GM19099 (cell line): ENCODE measurements around the gene GNB3.

Experiments
- POLR2A ChIP-seq: IDR thresholded peaks from 3 replicates; pipeline ENCODE4 v1.6.1; 2011; ENCODE audit warnings: low read depth; ENCODE audit not compliant: insufficient read length; ENCODE audit errors: extremely low read depth

The GNB3 gene

DNA sequence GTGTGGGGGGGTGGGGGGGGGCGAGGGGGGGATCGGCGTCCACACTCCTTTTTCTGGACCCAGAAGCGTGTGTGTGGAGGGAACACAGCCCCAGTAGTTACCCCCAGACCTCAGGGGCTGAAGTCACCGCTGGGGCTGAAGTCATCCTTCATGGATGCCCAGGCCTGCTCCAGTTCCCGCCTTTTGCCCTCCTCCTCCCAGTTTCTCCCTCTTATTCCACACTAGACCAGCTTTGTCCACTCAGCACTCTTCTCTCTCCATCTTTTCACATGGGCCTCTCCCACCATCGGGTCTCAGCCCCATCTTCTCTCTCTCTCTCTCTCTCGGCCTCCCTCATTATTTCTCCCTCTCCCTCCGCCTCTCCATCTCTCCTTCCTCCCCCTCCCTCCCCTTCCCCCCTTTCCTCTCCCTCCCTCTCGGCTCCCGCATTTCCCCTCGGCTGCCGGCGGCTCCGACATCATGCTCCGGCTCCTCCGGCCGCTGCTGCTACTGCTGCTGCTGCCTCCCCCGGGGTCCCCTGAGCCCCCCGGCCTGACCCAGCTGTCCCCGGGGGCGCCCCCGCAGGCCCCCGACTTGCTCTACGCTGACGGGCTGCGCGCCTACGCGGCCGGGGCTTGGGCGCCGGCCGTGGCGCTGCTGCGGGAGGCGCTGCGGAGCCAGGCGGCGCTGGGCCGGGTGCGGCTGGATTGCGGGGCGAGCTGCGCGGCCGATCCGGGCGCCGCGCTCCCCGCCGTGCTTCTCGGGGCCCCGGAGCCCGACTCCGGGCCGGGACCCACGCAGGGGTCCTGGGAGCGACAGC, 12.5 kb upstream of the GNB3 start, which contains the start of gene P3H3:
P3H3 (plus strand) TSS at position 426 of the 799 bp plus-strand sequence; CDS start at position 460, 34 bp downstream.
- no peak for TF ChIP-seq POLR2A

DNA sequence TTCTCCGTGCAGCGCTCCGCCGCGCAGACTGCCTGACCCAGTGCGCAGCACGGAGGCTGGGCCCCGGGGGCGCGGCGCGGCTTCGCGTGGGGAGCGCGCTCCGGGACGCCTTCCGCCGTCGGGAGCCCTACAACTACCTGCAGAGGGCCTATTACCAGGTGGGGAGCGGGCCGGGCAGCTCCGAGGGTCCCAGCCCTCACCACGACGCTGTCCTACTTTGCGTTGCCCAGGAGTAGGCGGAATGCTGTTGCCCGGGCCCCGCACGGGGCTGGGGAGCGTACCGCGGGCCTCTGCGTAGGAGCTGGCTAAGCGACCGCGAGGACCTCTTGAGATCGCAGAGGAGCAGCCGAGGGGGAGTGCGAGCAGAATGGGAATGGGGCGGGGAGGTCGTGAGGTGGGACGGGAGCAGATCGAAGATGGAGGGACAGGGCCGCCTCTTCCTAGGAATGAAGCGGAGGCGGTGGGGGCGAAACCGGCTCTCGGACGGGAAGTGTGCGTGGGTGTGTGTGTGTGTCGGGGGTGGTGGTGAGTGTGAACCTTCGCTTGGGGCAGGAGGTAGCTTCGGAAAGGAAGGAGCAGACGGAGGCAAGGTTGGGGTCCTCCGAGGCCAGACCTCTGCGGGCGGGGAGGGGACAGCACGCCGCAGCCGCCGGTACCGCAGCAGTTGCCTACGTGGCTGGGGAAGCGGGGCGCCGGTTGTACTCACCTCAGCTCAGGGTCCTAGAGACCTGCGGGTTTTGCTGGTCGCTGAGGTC, 11.8 kb upstream of the GNB3 start:
- TF ChIP-seq POLR2A, result no peak

DNA sequence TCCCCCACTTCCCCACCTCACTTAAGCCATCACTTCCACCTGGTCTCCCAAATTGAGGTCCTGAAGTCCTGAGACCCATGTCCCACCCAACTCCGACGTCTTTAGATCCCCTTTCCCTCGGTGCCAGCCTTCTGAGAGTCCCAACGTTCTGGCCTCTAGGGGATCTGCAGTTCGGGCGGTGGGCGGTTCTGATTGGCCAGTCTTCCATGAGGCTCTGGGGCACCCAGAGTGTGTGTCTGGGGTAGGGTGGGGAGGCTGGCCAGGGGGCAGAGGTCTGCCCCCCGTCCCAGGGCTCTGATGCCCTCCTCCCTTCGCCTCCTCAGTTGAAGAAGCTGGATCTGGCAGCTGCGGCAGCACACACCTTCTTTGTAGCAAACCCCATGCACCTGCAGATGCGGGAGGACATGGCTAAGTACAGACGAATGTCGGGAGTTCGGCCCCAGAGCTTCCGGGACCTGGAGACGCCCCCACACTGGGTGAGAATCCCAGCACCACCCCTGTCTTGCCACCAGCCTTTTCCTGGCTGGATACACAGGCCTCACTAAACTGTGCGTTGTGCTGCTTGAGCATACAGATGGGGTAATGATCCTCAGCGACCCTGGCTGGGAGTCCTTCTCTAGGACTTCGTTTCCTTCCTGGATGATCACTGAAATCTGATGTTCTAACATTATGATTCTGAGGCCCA, 11.0 kb upstream of the GNB3 start:
- TF ChIP-seq POLR2A, result no peak

DNA sequence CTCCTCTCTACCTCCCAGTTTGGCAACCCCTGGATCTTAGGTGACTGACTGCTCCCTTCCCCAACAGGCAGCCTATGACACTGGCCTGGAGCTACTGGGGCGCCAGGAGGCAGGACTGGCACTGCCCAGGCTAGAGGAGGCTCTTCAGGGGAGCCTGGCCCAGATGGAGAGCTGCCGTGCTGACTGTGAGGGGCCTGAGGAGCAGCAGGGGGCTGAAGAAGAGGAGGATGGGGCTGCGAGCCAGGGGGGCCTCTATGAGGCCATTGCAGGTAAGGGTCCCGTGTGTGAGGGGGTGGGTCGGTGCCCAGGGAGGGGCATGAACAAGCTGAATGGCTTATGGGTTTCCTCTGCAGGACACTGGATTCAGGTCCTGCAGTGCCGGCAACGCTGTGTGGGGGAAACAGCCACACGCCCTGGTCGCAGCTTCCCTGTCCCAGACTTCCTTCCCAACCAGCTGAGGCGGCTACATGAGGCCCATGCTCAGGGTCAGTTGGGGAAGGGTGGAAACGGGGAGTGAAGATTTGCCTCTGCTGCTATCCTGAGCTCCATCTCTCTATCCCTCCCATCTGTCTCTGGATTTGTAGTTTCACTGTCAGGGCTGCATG, 10.3 kb upstream of the GNB3 start:
- no peak for TF ChIP-seq POLR2A

DNA sequence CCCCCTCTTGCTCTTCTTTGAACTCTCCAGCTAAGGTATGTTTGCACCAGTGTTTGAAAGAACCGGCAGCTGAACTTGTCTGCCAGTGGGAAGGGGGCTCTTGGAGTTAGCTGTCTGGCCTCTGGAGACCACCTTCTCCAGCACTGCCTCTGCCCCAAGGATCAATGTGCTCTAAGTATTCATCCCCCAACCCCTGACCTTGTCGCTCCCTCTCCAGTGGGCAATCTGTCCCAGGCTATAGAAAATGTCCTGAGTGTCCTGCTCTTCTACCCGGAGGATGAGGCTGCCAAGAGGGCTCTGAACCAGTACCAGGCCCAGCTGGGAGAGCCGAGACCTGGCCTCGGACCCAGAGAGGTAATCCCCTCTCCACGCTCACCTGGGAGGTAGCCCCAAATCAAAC, 9.7 kb upstream of the GNB3 start:
- no peak for TF ChIP-seq POLR2A

DNA sequence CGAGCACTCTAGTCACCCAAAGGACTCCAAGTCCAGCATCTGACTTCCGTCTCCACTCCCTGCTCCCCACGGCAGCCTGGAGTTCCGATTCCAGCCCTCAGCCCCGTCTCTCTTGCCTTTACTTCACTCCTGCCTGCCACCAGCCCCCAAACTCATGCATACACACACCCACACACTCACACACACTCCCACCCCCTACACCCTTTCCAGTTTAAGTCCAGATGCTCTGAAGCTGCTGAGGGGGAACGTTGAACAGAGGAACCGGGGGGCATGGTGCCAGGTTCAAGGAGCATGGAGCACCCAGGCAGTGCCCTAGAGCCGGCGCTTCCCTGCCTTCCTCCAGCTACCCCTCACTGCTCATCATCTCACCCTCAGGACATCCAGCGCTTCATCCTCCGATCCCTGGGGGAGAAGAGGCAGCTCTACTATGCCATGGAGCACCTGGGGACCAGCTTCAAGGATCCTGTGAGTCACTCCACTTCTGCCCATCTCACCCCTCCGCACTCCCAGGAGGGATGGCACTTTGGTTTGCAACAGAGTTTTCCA, 9.2 kb upstream of the GNB3 start:
- TF ChIP-seq POLR2A, result no peak

DNA sequence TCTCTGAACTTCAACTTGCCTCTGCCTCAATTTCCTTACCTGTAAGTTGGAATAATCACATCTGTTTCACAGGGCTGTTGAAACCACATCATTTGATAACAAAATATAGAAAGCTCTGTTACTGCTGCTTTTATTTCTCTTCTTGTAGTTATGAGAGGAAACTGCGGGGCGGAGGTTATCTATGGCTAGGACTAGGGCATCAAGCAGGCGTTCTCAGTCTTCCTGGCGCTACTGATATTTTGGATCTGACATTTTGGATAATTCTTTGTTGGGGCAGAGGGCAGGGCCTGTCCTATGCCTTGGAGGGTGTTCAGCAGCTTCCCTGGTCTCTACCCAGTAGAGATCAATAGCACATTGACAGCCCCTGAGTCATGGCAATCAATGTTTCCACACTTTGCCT, 8.6 kb upstream of the GNB3 start:
- no peak for TF ChIP-seq POLR2A

DNA sequence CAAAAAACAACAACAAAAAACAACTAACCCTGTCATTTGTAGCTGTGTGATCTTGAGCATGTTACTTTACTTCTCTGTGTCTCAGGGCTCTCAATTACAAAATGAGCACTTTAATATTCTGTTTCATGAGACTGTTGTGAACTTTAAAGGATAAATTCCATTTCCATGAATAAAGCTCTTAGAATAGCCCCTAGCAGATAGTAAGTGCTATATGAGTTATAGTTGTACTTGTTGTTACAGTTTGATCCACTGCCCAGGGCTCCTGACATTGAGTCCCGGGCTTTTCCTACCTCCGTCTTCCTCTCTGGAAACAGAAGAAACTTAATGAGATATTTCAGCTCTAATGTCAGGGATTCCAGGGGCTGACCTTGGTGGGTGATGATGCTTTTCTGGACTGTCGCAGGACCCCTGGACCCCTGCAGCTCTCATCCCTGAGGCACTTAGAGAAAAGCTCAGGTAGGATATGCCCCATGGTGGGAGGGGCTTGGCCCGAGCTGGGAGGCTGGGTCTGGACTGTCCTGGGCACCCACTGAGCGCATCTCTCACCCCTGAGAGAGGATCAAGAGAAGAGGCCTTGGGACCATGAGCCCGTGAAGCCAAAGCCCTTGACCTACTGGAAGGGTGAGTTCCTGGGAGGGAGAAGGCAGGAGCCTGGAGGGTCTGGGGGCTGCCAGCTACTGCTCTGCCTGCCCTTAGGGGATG, 7.4 kb upstream of the GNB3 start:
- TF ChIP-seq POLR2A, result no peak

DNA sequence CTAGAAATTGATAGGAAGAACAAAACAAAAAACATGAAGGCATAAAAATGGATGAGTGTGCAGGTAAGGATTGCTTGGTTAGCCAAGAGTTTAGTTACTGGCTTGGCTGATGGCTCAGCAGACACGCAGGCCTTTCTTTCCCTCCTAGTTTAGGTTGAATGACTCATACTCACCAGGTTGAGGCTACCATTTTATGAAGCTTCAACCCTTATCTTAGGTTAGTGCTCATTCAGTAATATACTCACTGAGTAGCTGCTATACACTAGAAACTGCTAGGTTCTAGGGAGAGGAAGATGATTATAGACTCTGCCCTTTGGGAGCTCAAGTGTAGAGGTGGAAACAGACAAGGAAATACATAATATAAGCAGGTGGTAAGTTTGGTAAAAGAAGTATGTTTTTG, 6.5 kb upstream of the GNB3 start:
- no peak for TF ChIP-seq POLR2A

DNA sequence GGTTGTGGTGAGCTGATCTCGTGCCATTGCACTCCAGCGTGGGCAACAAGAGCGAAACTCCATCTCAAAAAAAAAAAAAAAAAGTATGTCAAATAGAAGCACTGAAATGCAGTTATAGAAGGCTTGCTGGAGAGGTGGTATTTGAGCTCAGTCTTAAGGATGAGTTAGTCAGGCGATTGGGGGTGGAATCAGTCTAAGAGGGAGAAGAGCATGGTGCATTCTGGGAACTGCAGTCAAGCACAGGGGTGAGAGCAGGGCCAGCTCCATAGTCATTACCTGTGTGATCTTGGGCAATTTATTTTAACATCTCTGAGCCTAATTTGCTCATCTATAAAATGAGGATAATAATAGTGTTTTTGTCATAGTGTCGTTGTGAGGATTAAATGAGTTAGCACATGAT, 5.9 kb upstream of the GNB3 start:
- TF ChIP-seq POLR2A, result no peak

DNA sequence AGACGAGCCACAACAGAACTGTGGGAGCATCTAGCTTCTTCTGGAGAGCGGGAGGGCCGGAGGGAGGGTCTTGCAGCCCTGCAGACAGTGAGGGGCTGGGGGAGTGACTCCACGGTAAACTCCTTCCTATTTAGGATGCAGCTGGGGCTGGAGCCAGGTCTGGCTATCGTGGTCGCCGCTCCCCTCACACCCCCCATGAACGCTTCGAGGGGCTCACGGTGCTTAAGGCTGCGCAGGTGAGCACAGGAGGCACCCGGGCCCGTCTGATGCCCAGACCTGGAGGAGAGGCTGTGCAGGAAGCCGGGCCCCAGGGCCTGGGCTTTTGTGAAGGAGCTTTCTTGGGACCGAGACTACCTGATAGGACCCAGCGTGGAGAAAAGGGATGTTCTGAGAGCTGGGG, 3.9 kb upstream of the GNB3 start:
- no peak for TF ChIP-seq POLR2A

DNA sequence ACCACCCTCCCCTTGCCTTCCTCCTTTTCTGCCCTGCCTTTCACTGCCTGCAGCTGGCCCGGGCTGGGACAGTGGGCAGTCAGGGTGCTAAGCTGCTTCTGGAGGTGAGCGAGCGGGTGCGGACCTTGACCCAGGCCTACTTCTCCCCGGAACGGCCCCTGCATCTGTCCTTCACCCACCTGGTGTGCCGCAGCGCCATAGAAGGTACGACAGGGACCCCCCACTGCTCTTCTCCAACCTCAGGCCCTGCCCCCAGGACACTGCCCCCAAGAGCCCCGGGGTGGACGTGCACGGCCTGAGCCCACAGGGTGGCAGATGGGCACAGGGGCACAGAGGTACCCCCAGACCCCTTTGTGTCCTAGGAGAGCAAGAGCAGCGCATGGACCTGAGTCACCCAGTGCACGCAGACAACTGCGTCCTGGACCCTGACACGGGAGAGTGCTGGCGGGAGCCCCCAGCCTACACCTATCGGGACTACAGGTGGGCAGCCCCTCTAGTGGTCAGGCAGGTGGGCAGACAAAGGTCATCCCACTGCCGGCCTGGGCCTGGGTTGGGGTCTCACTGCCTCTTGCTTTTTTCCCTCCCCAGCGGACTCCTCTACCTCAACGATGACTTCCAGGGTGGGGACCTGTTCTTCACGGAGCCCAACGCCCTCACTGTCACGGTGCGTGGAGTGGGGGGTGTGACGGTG, 3.2 kb upstream of the GNB3 start:
- no peak for TF ChIP-seq POLR2A

DNA sequence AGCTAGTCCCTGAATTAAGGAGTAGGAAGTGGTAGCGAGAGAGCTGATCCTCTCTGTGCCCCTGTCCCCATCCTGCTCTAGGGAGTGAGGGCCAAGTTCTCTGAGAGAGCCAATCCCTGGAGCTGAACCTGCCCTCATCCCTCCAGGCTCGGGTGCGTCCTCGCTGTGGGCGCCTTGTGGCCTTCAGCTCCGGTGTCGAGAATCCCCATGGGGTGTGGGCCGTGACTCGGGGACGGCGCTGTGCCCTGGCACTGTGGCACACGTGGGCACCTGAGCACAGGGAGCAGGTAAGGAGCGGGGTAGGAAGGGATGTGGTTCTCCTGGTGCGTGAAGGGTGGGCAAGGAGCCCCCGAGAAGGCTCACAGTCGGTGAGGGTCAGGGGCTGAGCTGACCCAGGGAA, 1.9 kb upstream of the GNB3 start:
- TF ChIP-seq POLR2A, result no peak
